IMR-90 (cell line): Measurements from ENCODE around the gene DEAF1. TPM values are rescaled to one million over a fixed set of nuclear protein-coding genes. Genes with fewer than 3 reads are reported as not detected.

ENCODE experiments used
- ATAC-seq: fragments of 200-7000 bp; cut with Tn5 transposase; 2 replicates; pipeline ENCODE4 v1.9.1; 2020; ENCODE audit warnings: low read depth, mild to moderate bottlenecking, moderate library complexity
- BruUV-seq: library from RNA; stranded (reverse); fragments of 400-500 nt; replicated peaks from 2 replicates; lab custom pipeline; 2021; lab: Mats Ljungman, UMichigan
- CTCF ChIA-PET: fragments of 300-600 bp; formaldehyde crosslinking; extraction: SDS; loops from one replicate; lab custom pipeline; 2021; ENCODE audit warnings: antibody characterized with exemption; lab: Yijun Ruan, JAX
- POLR2A ChIA-PET: fragments of 300-600 bp; sonication (Branson Sonifier 250); formaldehyde crosslinking; loops from one replicate; lab custom pipeline; 2022; ENCODE audit warnings: antibody characterized with exemption; ENCODE audit not compliant: unreplicated experiment; lab: Charles Lee
- DNase-seq: peaks from one replicate; pipeline ENCODE4 v3.0.0; 2013
- H2AFZ ChIP-seq: replicated peaks from 2 replicates; pipeline ENCODE3; 2013; ENCODE audit warnings: low read length, mild to moderate bottlenecking; ENCODE audit not compliant: poor library complexity
- H2AK5ac ChIP-seq: 2 replicates; pipeline ENCODE4 v1.6.1; 2013; ENCODE audit warnings: low read depth, low read length, inconsistent platforms
- H2AK9ac ChIP-seq: replicated peaks from 2 replicates; pipeline ENCODE3; 2013; ENCODE audit warnings: mild to moderate bottlenecking, low read depth, low read length, moderate library complexity; ENCODE audit not compliant: poor library complexity
- H2BK120ac ChIP-seq: 2 replicates; pipeline ENCODE4 v1.6.1; 2013; ENCODE audit warnings: low read depth, low read length, inconsistent platforms
- H2BK15ac ChIP-seq: 3 replicates; pipeline ENCODE4 v1.6.1; 2013; ENCODE audit warnings: low read depth, low read length, inconsistent platforms
- H2BK20ac ChIP-seq: 2 replicates; pipeline ENCODE4 v1.6.1; 2013; ENCODE audit warnings: low read depth, mild to moderate bottlenecking, inconsistent platforms, low read length, moderate library complexity
- H2BK5ac ChIP-seq: 2 replicates; pipeline ENCODE4 v1.6.1; 2013; ENCODE audit warnings: mild to moderate bottlenecking, low read depth, low read length, inconsistent platforms; ENCODE audit not compliant: poor library complexity, severe bottlenecking
- H3K14ac ChIP-seq: replicated peaks from 2 replicates; pipeline ENCODE4 v1.6.1; 2013; ENCODE audit warnings: low read depth, low read length, inconsistent platforms
- H3K18ac ChIP-seq: 2 replicates; pipeline ENCODE4 v1.6.1; 2013; ENCODE audit warnings: low read depth, low read length, control low read depth
- H3K23ac ChIP-seq: 2 replicates; pipeline ENCODE4 v1.6.1; 2013; ENCODE audit warnings: low read depth, low read length, inconsistent platforms
- H3K27ac ChIP-seq: 2 replicates; pipeline ENCODE4 v1.5.1; 2013; ENCODE audit warnings: mild to moderate bottlenecking, control low read depth, low read length; ENCODE audit not compliant: insufficient read depth
- H3K27me3 ChIP-seq: 2 replicates; pipeline ENCODE4 v1.6.1; 2013; ENCODE audit warnings: low read length; ENCODE audit not compliant: control insufficient read depth, insufficient read depth
- H3K36me3 ChIP-seq: 2 replicates; pipeline ENCODE4 v1.6.1; 2013; ENCODE audit warnings: low read length, mixed read lengths; ENCODE audit not compliant: control insufficient read depth, insufficient read depth
- H3K4ac ChIP-seq: 2 replicates; pipeline ENCODE4 v1.6.1; 2013; ENCODE audit warnings: low read depth, low read length, inconsistent platforms
- H3K4me1 ChIP-seq: 2 replicates; pipeline ENCODE4 v1.6.1; 2013; ENCODE audit warnings: low read length, mixed read lengths; ENCODE audit not compliant: control insufficient read depth, insufficient read depth
- H3K4me2 ChIP-seq: 2 replicates; pipeline ENCODE4 v1.6.1; 2013; ENCODE audit warnings: low read depth, mild to moderate bottlenecking, control low read depth, low read length, moderate library complexity
- H3K4me3 ChIP-seq: 2 replicates; pipeline ENCODE4 v1.5.1; 2013; ENCODE audit warnings: low read depth, mild to moderate bottlenecking, control low read depth, low read length, moderate library complexity; ENCODE audit not compliant: insufficient read depth
- H3K56ac ChIP-seq: 2 replicates; pipeline ENCODE4 v1.6.1; 2013; ENCODE audit warnings: low read length, inconsistent platforms; ENCODE audit not compliant: insufficient read depth; ENCODE audit errors: extremely low read depth
- H3K79me1 ChIP-seq, 2 experiments: 2 replicates each; pipeline ENCODE4 v1.6.1; 2013; ENCODE audit warnings: low read length in 2 of 2, inconsistent platforms in 1 of 2, low read depth in 1 of 2
- H3K9ac ChIP-seq: 2 replicates; pipeline ENCODE4 v1.6.1; 2013; ENCODE audit warnings: low read depth, low read length, control low read depth
- H3K9me1 ChIP-seq: 2 replicates; pipeline ENCODE4 v1.6.1; 2013; ENCODE audit warnings: low read length, inconsistent platforms; ENCODE audit not compliant: insufficient read depth
- H3K9me3 ChIP-seq: 2 replicates; pipeline ENCODE4 v1.6.1; 2013; ENCODE audit warnings: low read length; ENCODE audit not compliant: control insufficient read depth, insufficient read depth
- H4K20me1 ChIP-seq: 2 replicates; pipeline ENCODE4 v1.6.1; 2013; ENCODE audit warnings: low read length, inconsistent platforms; ENCODE audit not compliant: insufficient read depth
- H4K5ac ChIP-seq: 2 replicates; pipeline ENCODE4 v1.6.1; 2013; ENCODE audit warnings: mild to moderate bottlenecking, low read depth, low read length, control low read depth
- H4K8ac ChIP-seq, 2 experiments: 2 replicates each; pipeline ENCODE4 v1.6.1; 2013; ENCODE audit warnings: low read depth in 2 of 2, low read length in 2 of 2, control low read depth in 1 of 2, inconsistent platforms in 1 of 2
- H4K91ac ChIP-seq: 2 replicates; pipeline ENCODE4 v1.6.1; 2013; ENCODE audit warnings: low read depth, low read length, inconsistent platforms; ENCODE audit not compliant: insufficient read depth
- BHLHE40 ChIP-seq: fragments of 150-350 bp; IDR thresholded peaks from 2 replicates; pipeline ENCODE4 v1.6.1; 2016; ENCODE audit warnings: mild to moderate bottlenecking, low read depth, low read length
- CEBPB ChIP-seq: IDR thresholded peaks from 2 replicates; pipeline ENCODE4 v1.6.1; 2012; ENCODE audit warnings: low read depth, low read length, improper control_type of control experiment
- CHD1 ChIP-seq: IDR thresholded peaks from 2 replicates; pipeline ENCODE4 v1.6.1; 2012; ENCODE audit warnings: low read depth, low read length, improper control_type of control experiment
- FOS ChIP-seq: fragments of 150-350 bp; IDR thresholded peaks from 2 replicates; pipeline ENCODE4 v1.6.1; 2016; ENCODE audit warnings: low read depth, low read length
- MAFK ChIP-seq: IDR thresholded peaks from 2 replicates; pipeline ENCODE4 v1.6.1; 2012; ENCODE audit warnings: low read depth, low read length, improper control_type of control experiment
- MAZ ChIP-seq: IDR thresholded peaks from 2 replicates; pipeline ENCODE4 v1.6.1; 2012; ENCODE audit warnings: low read depth, mild to moderate bottlenecking, low read length, improper control_type of control experiment, moderate library complexity, borderline replicate concordance
- NFE2L2 ChIP-seq: fragments of 150-350 bp; IDR thresholded peaks from 2 replicates; pipeline ENCODE4 v1.6.1; 2016; ENCODE audit warnings: low read depth, mild to moderate bottlenecking, low read length
- RAD21 ChIP-seq: IDR thresholded peaks from 2 replicates; pipeline ENCODE4 v1.6.1; 2012; ENCODE audit warnings: low read length, improper control_type of control experiment
- RFX5 ChIP-seq: IDR thresholded peaks from 2 replicates; pipeline ENCODE4 v1.8.0; 2012; ENCODE audit warnings: low read depth, mild to moderate bottlenecking, low read length, moderate library complexity
- SMC3 ChIP-seq: fragments of 150-350 bp; IDR thresholded peaks from 2 replicates; pipeline ENCODE4 v1.6.1; 2016; ENCODE audit warnings: low read depth, mild to moderate bottlenecking, antibody characterized with exemption, low read length, moderate library complexity
- WGBS, 2 experiments: methylation state at CpG; one replicate each; pipeline versions ENCODE4 v1.1.5 to v1.1.7; 2013; ENCODE audit warnings: missing lambda C conversion rate in 2 of 2; ENCODE audit not compliant: insufficient read length in 1 of 2; ENCODE audit errors: extremely low coverage in 2 of 2; 5-methylcytosine and 5-hydroxymethylcytosine counted together
- dilution Hi-C: fragments of 300-500 bp; cut with HindIII; formaldehyde crosslinking; loops from one replicate; pipeline ENCODE4 v1.14.3; 2018; ENCODE audit warnings: low sequenced_read_pairs; ENCODE audit not compliant: unreplicated experiment
- in situ Hi-C: fragments of 300-500 bp; cut with MboI; formaldehyde crosslinking; loops from 3 replicates; pipeline ENCODE4 v1.14.3; 2019; ENCODE audit warnings: low sequenced_read_pairs, inconsistent platforms, mixed read lengths
- intact Hi-C: fragments of 100-400 bp; cut with micrococcal nuclease; formaldehyde crosslinking; loops from 2 replicates; pipeline ENCODE4 v1.10.0; 2022
- polyA plus RNA-seq, 3 experiments: library from polyadenylated mRNA; depleted of rRNA; stranded (reverse); fragments of >200 nt; gene quantifications; 2 replicates each; pipeline ENCODE4 v1.2.3, GENCODE V29; 2012; ENCODE audit warnings: low replicate concordance in 1 of 3
- total RNA-seq: library from RNA; depleted of rRNA; stranded (reverse); fragments of >200 nt; gene quantifications from 2 replicates; pipeline ENCODE4 v1.2.3, GENCODE V29; 2012

DEAF1 gene
- total and polyA plus RNA-seq, 2 of the 4 experiments (the other 2 are of a cell fraction) = 22.9 to 31.6 TPM

DNA sequence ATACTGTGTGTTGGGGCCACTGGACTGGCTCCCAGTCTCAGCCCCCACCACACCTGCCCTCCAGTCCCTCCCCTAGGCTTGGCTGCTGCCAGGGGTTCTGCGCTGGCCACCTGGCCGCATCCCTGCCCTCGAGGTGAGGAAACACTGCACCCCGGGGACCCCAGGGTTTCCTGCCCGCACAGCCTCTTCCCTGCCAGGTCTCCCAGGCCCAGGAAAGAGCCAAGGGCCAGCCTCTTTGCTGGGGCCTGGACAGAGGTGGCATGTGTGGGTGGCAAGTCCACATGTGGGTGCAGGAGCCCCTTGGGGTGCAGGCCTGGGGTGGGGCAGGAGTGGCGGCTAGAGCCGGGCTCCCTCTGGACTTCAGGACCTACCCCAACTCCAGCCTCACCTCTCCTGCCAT, 13.5 kb upstream of the DEAF1 start:
- H3K56ac ChIP-seq = no peak overlapping the region
- no peak overlapping the region for H3K18ac ChIP-seq
- H3K9me3 ChIP-seq = no peaks in the 10 kb centered on the region
- no peak overlapping the region for H3K27ac ChIP-seq
- in situ Hi-C loops = no loop called here
- no peak overlapping the region for H3K23ac ChIP-seq
- DNase-seq (no peak), ATAC-seq (no peak)
- H3K79me1 ChIP-seq = peaks cover 0 to 40% of the 10 kb centered on the region in 2 experiments
- H2BK120ac ChIP-seq = no peak overlapping the region
- H2AK9ac ChIP-seq = peak overlapping the region; percentile 70
- dilution Hi-C loops = no loop called here
- no peak for TF ChIP-seq CHD1
- TF ChIP-seq NFE2L2 = no peak
- TF ChIP-seq RAD21 = no peak
- no peak for TF ChIP-seq MAFK
- TF ChIP-seq SMC3 = no peak
- TF ChIP-seq RFX5 = no peak
- TF ChIP-seq CEBPB = no peak
- TF ChIP-seq FOS = no peak
- no peak for TF ChIP-seq MAZ
- TF ChIP-seq BHLHE40 = no peak
- ChIA-PET CTCF (no interaction called here), POLR2A (no interaction called here)
- no CpG with 5 or more reads among the region's 7 CpGs for WGBS, 2 experiments
- H3K4ac ChIP-seq = no peak overlapping the region
- H4K91ac ChIP-seq = no peak overlapping the region
- H4K8ac ChIP-seq = no peak overlapping the region
- no peak overlapping the region for H2AFZ ChIP-seq
- H3K4me2 ChIP-seq = no peak overlapping the region
- no peaks in the 10 kb centered on the region for H4K20me1 ChIP-seq
- peaks cover 6% of the 10 kb centered on the region; the same call in 1 of the 2 replicates for H3K36me3 ChIP-seq
- no peak overlapping the region for H2BK5ac ChIP-seq
- H3K9ac ChIP-seq = no peak overlapping the region
- peaks cover 21% of the 10 kb centered on the region for H3K4me1 ChIP-seq
- H3K27me3 ChIP-seq = no peaks in the 10 kb centered on the region
- H3K14ac ChIP-seq = no peak overlapping the region
- H2BK15ac ChIP-seq = no peak overlapping the region; the same call in 2 of the 3 replicates
- no peak overlapping the region for H2BK20ac ChIP-seq
- H3K9me1 ChIP-seq = peaks cover 13% of the 10 kb centered on the region
- intact Hi-C loops = no loop called here
- H2AK5ac ChIP-seq = 0 out of 2 replicates have a peak overlapping the region, but pooled peaks have one; percentile 39
- H3K4me3 ChIP-seq = no peak overlapping the region
- H4K5ac ChIP-seq = no peak overlapping the region
- BruUV-seq = no TSS peak
